SK-N-MC (cell line): Measurements from ENCODE around the gene SDK1.

Source experiments
- DNase-seq: peaks from one replicate; pipeline ENCODE4 v3.0.0-alpha.2; 2011; ENCODE audit warnings: low read depth, low spot score
- H3K27ac ChIP-seq: fragments of 200-600 bp; sonication (generic); 2 replicates; pipeline ENCODE4 v1.5.1; 2016; ENCODE audit warnings: mixed run types
- H3K36me3 ChIP-seq: fragments of 200-600 bp; sonication (generic); 2 replicates; pipeline ENCODE4 v1.6.1; 2017; ENCODE audit warnings: antibody characterized with exemption, low read length, mixed read lengths; ENCODE audit not compliant: insufficient read depth
- H3K4me3 ChIP-seq: fragments of 200-600 bp; sonication (generic); 2 replicates; pipeline ENCODE4 v1.5.1; 2016
- H3K9ac ChIP-seq: fragments of 200-600 bp; sonication (generic); 2 replicates; pipeline ENCODE4 v1.8.0; 2017; ENCODE audit warnings: mixed run types, mixed read lengths; ENCODE audit not compliant: insufficient read length
- H3K9me3 ChIP-seq: fragments of 200-600 bp; sonication (generic); 2 replicates; pipeline ENCODE4 v1.6.1; 2017; ENCODE audit warnings: low read depth, mild to moderate bottlenecking, antibody characterized with exemption, low read length, moderate library complexity, mixed read lengths
- EZH2 ChIP-seq: fragments of 200-600 bp; sonication (generic); IDR thresholded peaks from one replicate; pipeline ENCODE4 v1.6.1; 2017; ENCODE audit warnings: antibody characterized with exemption
- FOXP2 ChIP-seq: optimal IDR thresholded peaks from 2 replicates; pipeline ENCODE3; 2011; ENCODE audit warnings: mild to moderate bottlenecking, moderate library complexity; ENCODE audit not compliant: insufficient read depth; ENCODE audit errors: extremely low read length, control extremely low read depth
- POLR2AphosphoS5 ChIP-seq: IDR thresholded peaks from 2 replicates; pipeline ENCODE4 v1.6.1; 2012; ENCODE audit warnings: mild to moderate bottlenecking, low read depth, low read length, borderline replicate concordance

The SDK1 gene

DNA sequence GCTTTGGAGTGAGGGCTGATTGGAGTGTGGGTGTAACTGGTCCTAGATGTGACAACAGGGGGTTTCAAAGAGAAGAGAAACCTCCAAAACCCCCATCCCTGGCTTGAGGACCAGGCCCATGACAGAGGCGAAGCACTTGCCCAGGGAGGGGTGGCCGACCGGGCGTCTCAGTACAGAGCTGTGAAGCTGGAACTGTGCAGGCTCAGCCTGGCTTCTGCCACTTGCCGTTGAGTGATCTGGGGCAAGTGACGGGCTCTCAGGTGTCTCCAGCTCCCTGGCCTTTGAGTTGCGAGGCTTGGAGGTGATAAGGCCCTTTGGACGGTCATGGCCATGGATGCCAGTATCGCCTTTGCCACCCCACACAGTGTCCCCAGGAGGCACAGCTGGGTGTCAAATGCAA is 849.7 kb downstream of the SDK1 start:
- no peak for TF ChIP-seq POLR2AphosphoS5
- TF ChIP-seq EZH2 = no peak
- TF ChIP-seq FOXP2 = no peak
- no peak overlapping the region for H3K4me3 ChIP-seq
- H3K9ac ChIP-seq = no peak overlapping the region
- no peak for DNase-seq
- H3K36me3 ChIP-seq = peaks cover 3% of the 10 kb centered on the region; the same call in 1 of the 2 replicates
- H3K27ac ChIP-seq = no peak overlapping the region
- H3K9me3 ChIP-seq = no peaks in the 10 kb centered on the region

DNA sequence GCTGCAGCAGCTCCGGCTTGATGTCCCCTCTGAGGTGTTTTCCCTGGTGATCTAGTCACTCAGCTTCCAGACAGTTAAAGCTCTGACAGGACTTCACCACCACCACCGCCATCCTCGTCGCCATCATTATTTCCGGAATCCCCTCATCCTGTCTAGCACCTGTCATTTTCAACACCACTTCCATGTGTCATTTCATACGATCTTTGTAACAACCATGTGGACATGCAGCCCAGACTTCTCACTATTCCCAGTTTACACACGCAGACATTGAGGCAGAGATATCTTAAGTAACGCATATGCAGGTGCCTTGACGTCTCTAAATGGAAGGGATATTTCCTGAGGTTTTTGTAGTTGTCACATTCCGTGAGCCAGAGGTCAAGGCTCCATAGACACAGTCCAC is 850.5 kb downstream of the SDK1 start:
- no peak overlapping the region for H3K27ac ChIP-seq
- H3K36me3 ChIP-seq = peaks cover 3% of the 10 kb centered on the region; the same call in 1 of the 2 replicates
- DNase-seq = no peak
- TF ChIP-seq POLR2AphosphoS5 = no peak
- TF ChIP-seq FOXP2 = no peak
- TF ChIP-seq EZH2 = no peak
- H3K4me3 ChIP-seq = no peak overlapping the region
- H3K9ac ChIP-seq = no peak overlapping the region
- no peaks in the 10 kb centered on the region for H3K9me3 ChIP-seq

GRCh38 chr7:4151926-4152549 is 851.0 kb downstream of the SDK1 start:
- H3K27ac ChIP-seq = no peak overlapping the region
- no peak overlapping the region for H3K4me3 ChIP-seq
- no peak overlapping the region for H3K9ac ChIP-seq
- no peak for DNase-seq
- no peaks in the 10 kb centered on the region for H3K9me3 ChIP-seq
- H3K36me3 ChIP-seq = peaks cover 3% of the 10 kb centered on the region; the same call in 1 of the 2 replicates
- no peak for TF ChIP-seq FOXP2
- no peak for TF ChIP-seq EZH2
- TF ChIP-seq POLR2AphosphoS5 = no peak

GRCh38 chr7:4154882-4155535 is 854.0 kb downstream of the SDK1 start:
- Histone ChIP-seq H3K27ac (no peak overlapping the region), H3K9me3 (no peaks in the 10 kb centered on the region), H3K9ac (no peak overlapping the region), H3K36me3 (no peaks in the 10 kb centered on the region; the same call in 1 of the 2 replicates), H3K4me3 (no peak overlapping the region)
- no peak for DNase-seq
- TF ChIP-seq EZH2 (no peak), POLR2AphosphoS5 (no peak), FOXP2 (no peak)

GRCh38 chr7:4156190-4156589 is 855.1 kb downstream of the SDK1 start:
- H3K27ac ChIP-seq = no peak overlapping the region
- no peak for TF ChIP-seq EZH2
- no peak for TF ChIP-seq POLR2AphosphoS5
- TF ChIP-seq FOXP2 = no peak
- H3K36me3 ChIP-seq = no peaks in the 10 kb centered on the region
- H3K9ac ChIP-seq = no peak overlapping the region
- DNase-seq = no peak
- no peaks in the 10 kb centered on the region for H3K9me3 ChIP-seq
- no peak overlapping the region for H3K4me3 ChIP-seq

DNA sequence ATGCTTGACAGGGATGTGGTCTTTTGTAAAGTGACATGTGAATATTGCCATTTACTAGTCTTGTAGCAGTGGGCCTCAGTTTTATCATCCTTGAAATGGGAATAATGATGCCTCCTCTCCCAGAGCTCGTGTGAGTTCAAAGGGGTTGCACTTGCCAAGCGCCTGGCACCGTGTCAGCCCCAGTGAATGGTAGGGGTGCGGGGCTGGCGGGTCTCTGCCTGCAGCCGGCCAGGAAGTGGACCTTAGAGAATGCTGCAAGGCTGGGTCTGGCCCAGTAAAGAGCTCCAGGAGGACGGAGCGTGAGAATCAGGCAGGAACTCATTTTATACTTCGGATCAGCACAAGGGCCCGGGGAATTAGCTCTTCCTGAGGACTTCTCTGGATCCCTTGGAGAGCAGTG is 856.6 kb downstream of the SDK1 start:
- Histone ChIP-seq H3K27ac (no peak overlapping the region), H3K36me3 (no peaks in the 10 kb centered on the region), H3K9me3 (no peaks in the 10 kb centered on the region), H3K4me3 (no peak overlapping the region), H3K9ac (no peak overlapping the region)
- TF ChIP-seq FOXP2 (no peak), EZH2 (no peak), POLR2AphosphoS5 (no peak)
- no peak for DNase-seq

DNA sequence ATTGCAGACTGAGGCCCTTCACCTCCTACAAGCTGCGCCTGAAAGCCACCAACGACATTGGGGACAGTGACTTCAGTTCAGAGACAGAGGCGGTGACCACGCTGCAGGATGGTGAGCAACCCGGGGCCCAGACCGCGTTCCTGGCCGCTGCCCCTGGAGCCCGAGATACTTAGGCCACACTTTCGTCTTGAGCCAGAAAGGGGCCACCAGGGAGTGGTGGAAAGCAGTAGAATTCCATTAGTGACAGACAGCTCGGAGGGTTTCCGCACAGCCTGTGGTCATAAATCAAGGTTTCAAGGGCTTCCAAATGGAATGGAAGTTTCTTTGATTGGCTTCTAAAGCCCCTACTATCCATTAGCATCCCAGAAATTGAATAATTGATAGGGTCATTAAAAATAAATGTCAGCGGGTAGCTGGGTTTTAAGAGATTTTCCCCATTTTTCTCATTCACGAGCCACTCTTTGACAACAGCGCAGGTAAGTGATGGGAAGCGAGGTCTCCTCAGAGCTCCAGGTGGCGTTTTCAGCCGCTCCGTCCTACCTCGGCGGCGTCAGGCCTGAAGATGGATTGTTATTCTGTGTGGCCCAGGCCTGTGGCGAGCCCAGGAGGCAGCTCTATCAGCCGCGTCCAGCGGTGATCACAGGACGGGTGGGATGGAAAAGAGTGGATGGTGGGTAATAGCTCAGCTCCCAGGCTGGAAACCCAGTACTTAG is 857.5 kb downstream of the SDK1 start:
- H3K9me3 ChIP-seq = no peaks in the 10 kb centered on the region
- no peaks in the 10 kb centered on the region for H3K36me3 ChIP-seq
- no peak overlapping the region for H3K27ac ChIP-seq
- no peak overlapping the region for H3K9ac ChIP-seq
- H3K4me3 ChIP-seq = no peak overlapping the region
- no peak for TF ChIP-seq EZH2
- DNase-seq = no peak

GRCh38 chr7:4159154-4159501 is 858.1 kb downstream of the SDK1 start:
- Histone ChIP-seq H3K27ac (no peak overlapping the region), H3K9ac (no peak overlapping the region), H3K4me3 (no peak overlapping the region), H3K9me3 (no peaks in the 10 kb centered on the region), H3K36me3 (no peaks in the 10 kb centered on the region; the same call in 1 of the 2 replicates)
- no peak for TF ChIP-seq EZH2
- no peak for TF ChIP-seq FOXP2
- no peak for TF ChIP-seq POLR2AphosphoS5
- no peak for DNase-seq
